PC-3 (cell line): Measurements from ENCODE around the gene RNASEH2B. TPM values are rescaled to one million over a fixed set of nuclear protein-coding genes. Genes with fewer than 3 reads are reported as not detected.

Experiments used
- ATAC-seq: fragments of 200-7000 bp; cut with Tn5 transposase; 2 replicates; pipeline ENCODE4 v1.9.1; 2020; ENCODE audit warnings: mild to moderate bottlenecking, moderate library complexity
- BruUV-seq: library from RNA; stranded (reverse); fragments of 400-500 nt; replicated peaks from 2 replicates; lab custom pipeline; 2021; lab: Mats Ljungman, UMichigan
- CTCF ChIA-PET: fragments of 300-600 bp; sonication (Branson Sonifier 250); formaldehyde crosslinking; loops from one replicate; lab custom pipeline; 2022; ENCODE audit warnings: antibody characterized with exemption; lab: Charles Lee
- POLR2A ChIA-PET: fragments of 300-600 bp; sonication (Branson Sonifier 250); formaldehyde crosslinking; loops from one replicate; lab custom pipeline; 2022; ENCODE audit warnings: antibody characterized with exemption; ENCODE audit not compliant: unreplicated experiment; lab: Charles Lee
- DNase-seq: peaks from one replicate; pipeline ENCODE4 v3.0.0-alpha.2; 2015
- H2AFZ ChIP-seq: fragments of 300-600 bp; sonication (generic); 2 replicates; pipeline ENCODE4 v1.6.0; 2016; ENCODE audit warnings: antibody characterized with exemption, low read length
- H3F3A ChIP-seq: fragments of 300-600 bp; sonication (generic); one replicate; pipeline ENCODE4 v1.6.0; 2017; ENCODE audit warnings: antibody characterized with exemption, low read length, control low read depth, mild to moderate bottlenecking; ENCODE audit not compliant: unreplicated experiment
- H3K27ac ChIP-seq: fragments of 300-600 bp; sonication (generic); 2 replicates; pipeline ENCODE4 v1.5.1; 2016; ENCODE audit warnings: mild to moderate bottlenecking, low read length
- H3K27me3 ChIP-seq: fragments of 300-600 bp; sonication (generic); 2 replicates; pipeline ENCODE4 v1.6.1; 2016; ENCODE audit warnings: low read length, mixed read lengths
- H3K36me3 ChIP-seq: fragments of 300-600 bp; sonication (generic); 2 replicates; pipeline ENCODE4 v1.6.1; 2016; ENCODE audit warnings: low read depth, mixed run types, low read length, mixed read lengths
- H3K4me1 ChIP-seq: fragments of 300-600 bp; sonication (generic); 2 replicates; pipeline ENCODE4 v1.5.1; 2016; ENCODE audit warnings: low read length; ENCODE audit not compliant: insufficient read depth
- H3K4me2 ChIP-seq: fragments of 300-600 bp; sonication (generic); 2 replicates; pipeline ENCODE4 v1.6.0; 2016; ENCODE audit warnings: low read length
- H3K4me3 ChIP-seq: fragments of 300-600 bp; sonication (generic); 2 replicates; pipeline ENCODE4 v1.5.1; 2016; ENCODE audit warnings: mild to moderate bottlenecking, low read length, mixed read lengths
- H3K79me2 ChIP-seq: fragments of 300-600 bp; sonication (generic); 2 replicates; pipeline ENCODE4 v1.6.1; 2017; ENCODE audit warnings: low read length, mixed read lengths
- H3K9ac ChIP-seq: fragments of 300-600 bp; sonication (generic); 2 replicates; pipeline ENCODE4 v1.6.0; 2016; ENCODE audit warnings: mild to moderate bottlenecking, low read length
- H3K9me2 ChIP-seq: fragments of 300-600 bp; sonication (generic); replicated peaks from 2 replicates; pipeline ENCODE4 v1.6.1; 2016; ENCODE audit warnings: mixed run types, low read length, mixed read lengths
- H3K9me3 ChIP-seq: fragments of 300-600 bp; sonication (generic); 2 replicates; pipeline ENCODE4 v1.6.1; 2016; ENCODE audit warnings: low read length, mixed read lengths
- H4K20me1 ChIP-seq: fragments of 300-600 bp; sonication (generic); 2 replicates; pipeline ENCODE4 v1.6.1; 2016; ENCODE audit warnings: low read length, mixed read lengths
- EZH2 ChIP-seq: fragments of 300-600 bp; sonication (generic); IDR thresholded peaks from one replicate; pipeline ENCODE4 v1.6.1; 2017; ENCODE audit warnings: antibody characterized with exemption, mild to moderate bottlenecking, low read length; ENCODE audit not compliant: unreplicated experiment
- EZH2phosphoT487 ChIP-seq: fragments of 300-600 bp; sonication (generic); IDR thresholded peaks from 2 replicates; pipeline ENCODE4 v1.6.1; 2018; ENCODE audit warnings: mild to moderate bottlenecking, antibody characterized with exemption, low read length, borderline replicate concordance
- intact Hi-C: fragments of 100-400 bp; cut with micrococcal nuclease; formaldehyde crosslinking; loops from 2 replicates; pipeline ENCODE4 v1.9.0; 2023
- total RNA-seq: library from RNA; depleted of rRNA; stranded (reverse); fragments of >200 nt; gene quantifications from 2 replicates; pipeline ENCODE4 v1.2.3, GENCODE V29; 2014
- TF ChIP-seq, protein P1 (sequence below): fragments of 300-600 bp; sonication (generic); conservative IDR thresholded peaks from 2 replicates; pipeline ENCODE4 v1.5.1; 2017; ENCODE audit warnings: antibody characterized with exemption, low read depth, mild to moderate bottlenecking, low read length

The RNASEH2B gene
- total RNA-seq, 1 experiment from 2014 or later: 36.0 TPM

DNA sequence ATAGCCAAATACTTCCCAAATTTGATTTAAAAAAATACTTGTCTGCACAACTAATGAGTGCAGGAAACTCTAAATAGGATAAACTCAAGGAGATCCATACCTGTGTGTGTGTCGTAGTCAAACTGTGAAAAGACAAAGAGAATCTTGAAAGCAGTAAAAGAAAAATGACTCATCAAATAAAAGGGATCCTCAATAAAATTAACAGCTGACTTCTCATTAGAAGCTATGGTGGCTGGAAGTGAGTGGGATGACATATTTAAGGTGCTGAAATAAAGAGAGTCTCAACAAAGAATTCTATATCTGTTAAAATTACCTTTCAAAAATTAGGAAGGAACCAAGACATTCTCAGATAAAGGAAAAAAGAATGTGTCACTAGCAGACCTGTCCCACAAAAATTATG, 13.7 kb downstream of the RNASEH2B start:
- TF ChIP-seq EZH2: no peak
- no peak for TF ChIP-seq EZH2phosphoT487
- TF ChIP-seq, protein P1, sequence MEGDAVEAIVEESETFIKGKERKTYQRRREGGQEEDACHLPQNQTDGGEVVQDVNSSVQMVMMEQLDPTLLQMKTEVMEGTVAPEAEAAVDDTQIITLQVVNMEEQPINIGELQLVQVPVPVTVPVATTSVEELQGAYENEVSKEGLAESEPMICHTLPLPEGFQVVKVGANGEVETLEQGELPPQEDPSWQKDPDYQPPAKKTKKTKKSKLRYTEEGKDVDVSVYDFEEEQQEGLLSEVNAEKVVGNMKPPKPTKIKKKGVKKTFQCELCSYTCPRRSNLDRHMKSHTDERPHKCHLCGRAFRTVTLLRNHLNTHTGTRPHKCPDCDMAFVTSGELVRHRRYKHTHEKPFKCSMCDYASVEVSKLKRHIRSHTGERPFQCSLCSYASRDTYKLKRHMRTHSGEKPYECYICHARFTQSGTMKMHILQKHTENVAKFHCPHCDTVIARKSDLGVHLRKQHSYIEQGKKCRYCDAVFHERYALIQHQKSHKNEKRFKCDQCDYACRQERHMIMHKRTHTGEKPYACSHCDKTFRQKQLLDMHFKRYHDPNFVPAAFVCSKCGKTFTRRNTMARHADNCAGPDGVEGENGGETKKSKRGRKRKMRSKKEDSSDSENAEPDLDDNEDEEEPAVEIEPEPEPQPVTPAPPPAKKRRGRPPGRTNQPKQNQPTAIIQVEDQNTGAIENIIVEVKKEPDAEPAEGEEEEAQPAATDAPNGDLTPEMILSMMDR: no peak
- Histone ChIP-seq H4K20me1 (no peaks in the 10 kb centered on the region), H3K36me3 (peaks cover 19% of the 10 kb centered on the region), H3K4me2 (no peak overlapping the region), H3F3A (no peaks in the 10 kb centered on the region), H3K27me3 (no peaks in the 10 kb centered on the region), H3K9me2 (no peaks in the 10 kb centered on the region), H3K79me2 (peaks cover 35% of the 10 kb centered on the region), H3K27ac (no peak overlapping the region), H2AFZ (no peak overlapping the region), H3K4me3 (no peak overlapping the region), H3K9ac (no peak overlapping the region), H3K9me3 (peaks cover 9% of the 10 kb centered on the region), H3K4me1 (no peaks in the 10 kb centered on the region)
- DNase-seq (no peak), ATAC-seq (no peak)
- intact Hi-C loops: no loop called here
- no TSS peak for BruUV-seq
- ChIA-PET POLR2A (interaction anchor here (0.6 kb wide), 2 partner anchors 66 to 192 kb away, joined by 3 to 8 read pairs; no protein-coding TSS in a partner anchor), CTCF (no interaction called here)

DNA sequence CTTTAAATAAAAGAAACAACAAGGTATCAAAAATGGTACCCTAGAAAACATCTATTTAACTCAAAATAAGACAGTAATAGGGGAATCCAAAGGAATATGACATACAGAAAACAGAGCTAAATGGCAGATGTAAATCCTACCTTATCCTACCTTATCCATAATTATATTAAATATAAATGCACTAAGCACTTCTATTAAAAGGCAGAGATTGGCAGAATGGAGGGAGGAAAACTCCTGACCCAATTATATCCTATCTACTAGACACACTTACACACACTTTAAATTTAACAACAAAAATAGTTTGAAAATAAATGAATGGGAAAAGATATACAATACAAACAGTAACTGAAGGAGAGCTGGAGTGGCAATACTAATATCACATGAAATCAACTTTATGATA, 14.4 kb downstream of the RNASEH2B start:
- no peaks in the 10 kb centered on the region for H3K27me3 ChIP-seq
- ChIA-PET CTCF (no interaction called here), POLR2A (no interaction called here)
- ATAC-seq: no peak
- H4K20me1 ChIP-seq: no peaks in the 10 kb centered on the region
- no peak for TF ChIP-seq EZH2phosphoT487
- TF ChIP-seq EZH2: no peak
- TF ChIP-seq, protein P1: no peak
- H3K36me3 ChIP-seq: peaks cover 19% of the 10 kb centered on the region
- peaks cover 9% of the 10 kb centered on the region for H3K9me3 ChIP-seq
- H3K79me2 ChIP-seq: peaks cover 28% of the 10 kb centered on the region
- H3K9me2 ChIP-seq: no peaks in the 10 kb centered on the region
- no peak overlapping the region for H3K27ac ChIP-seq
- DNase-seq: no peak
- H3K4me2 ChIP-seq: no peak overlapping the region
- H2AFZ ChIP-seq: no peak overlapping the region
- no peaks in the 10 kb centered on the region for H3K4me1 ChIP-seq
- H3F3A ChIP-seq: no peaks in the 10 kb centered on the region
- H3K9ac ChIP-seq: no peak overlapping the region
- BruUV-seq: no TSS peak
- H3K4me3 ChIP-seq: no peak overlapping the region
- intact Hi-C loops: no loop called here

DNA sequence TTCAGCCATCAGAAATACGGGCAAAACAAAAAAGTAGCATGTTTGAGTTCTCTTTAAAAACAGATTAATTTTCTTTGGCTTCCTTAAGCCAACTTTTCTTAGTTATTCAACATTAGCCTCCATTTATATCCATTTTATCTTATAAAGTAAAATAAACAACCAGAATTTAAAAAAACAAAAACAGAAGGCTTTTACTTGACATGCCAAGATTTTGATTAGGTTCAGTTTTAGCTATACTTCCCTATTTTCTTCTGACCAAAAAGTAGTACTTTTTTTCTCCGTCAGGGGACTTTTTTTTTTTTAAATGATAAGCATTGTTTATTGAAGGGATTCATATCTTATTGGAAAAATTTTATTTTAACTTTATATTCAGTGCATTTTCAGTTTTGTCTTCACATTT, 18.1 kb downstream of the RNASEH2B start:
- H3K4me2 ChIP-seq: no peak overlapping the region
- no peaks in the 10 kb centered on the region for H3K9me2 ChIP-seq
- TF ChIP-seq, protein P1: no peak
- no peak for TF ChIP-seq EZH2phosphoT487
- TF ChIP-seq EZH2: no peak
- no peaks in the 10 kb centered on the region for H3K27me3 ChIP-seq
- H4K20me1 ChIP-seq: no peaks in the 10 kb centered on the region
- BruUV-seq: no TSS peak
- 0 out of 2 replicates have a peak, but pooled peaks cover 7% of the 10 kb centered on the region for H3K79me2 ChIP-seq
- no peaks in the 10 kb centered on the region for H3F3A ChIP-seq
- intact Hi-C loops: no loop called here
- CTCF ChIA-PET: no interaction called here
- H2AFZ ChIP-seq: no peak overlapping the region
- H3K4me1 ChIP-seq: no peaks in the 10 kb centered on the region
- H3K36me3 ChIP-seq: peaks cover 9% of the 10 kb centered on the region
- POLR2A ChIA-PET: no interaction called here
- H3K9me3 ChIP-seq: peaks cover 9% of the 10 kb centered on the region
- H3K4me3 ChIP-seq: no peak overlapping the region
- no peak overlapping the region for H3K9ac ChIP-seq
- H3K27ac ChIP-seq: no peak overlapping the region
- DNase-seq (no peak), ATAC-seq (no peak)
